ENCODE data around the gene CRHR1.

GRCh38 chr17:45776896-45777295, 7.2 kb upstream of the CRHR1 start:
- no peak for TF ChIP-seq CTCF (conservative IDR thresholded peaks at IDR 0.05)
- TF ChIP-seq ZFX (IDR thresholded peaks at IDR 0.05) = no peak

All from C4-2B (cell line).